OCI-LY1 (cell line): ENCODE data around the gene OS9.
"Not testable (repeated sequence)": the region's sequence is repeated elsewhere in the genome, so short reads cannot be mapped to it uniquely, and the experiment has no call there.

Experiments
- CTCF ChIP-seq: fragments of 200-600 bp; sonication (generic), shearing (Covaris generic); IDR thresholded peaks from 2 replicates; pipeline ENCODE4 v1.5.1; 2017; ENCODE audit warnings: mild to moderate bottlenecking, antibody characterized with exemption, low read length, moderate library complexity, mixed read lengths
- EZH2 ChIP-seq: fragments of 200-600 bp; sonication (generic), shearing (Covaris generic); IDR thresholded peaks from 2 replicates; pipeline ENCODE4 v1.8.0; 2017; ENCODE audit warnings: borderline replicate concordance, mixed run types, mild to moderate bottlenecking, antibody characterized with exemption, low read length, moderate library complexity, mixed read lengths

- TF ChIP-seq EZH2, CTCF: not testable (repeated sequence)
Observed at GRCh38 chr12:57715036-57715748, 21.3 kb downstream of the OS9 start.
